Measurements from ENCODE around the gene TMEM50B.

DNA sequence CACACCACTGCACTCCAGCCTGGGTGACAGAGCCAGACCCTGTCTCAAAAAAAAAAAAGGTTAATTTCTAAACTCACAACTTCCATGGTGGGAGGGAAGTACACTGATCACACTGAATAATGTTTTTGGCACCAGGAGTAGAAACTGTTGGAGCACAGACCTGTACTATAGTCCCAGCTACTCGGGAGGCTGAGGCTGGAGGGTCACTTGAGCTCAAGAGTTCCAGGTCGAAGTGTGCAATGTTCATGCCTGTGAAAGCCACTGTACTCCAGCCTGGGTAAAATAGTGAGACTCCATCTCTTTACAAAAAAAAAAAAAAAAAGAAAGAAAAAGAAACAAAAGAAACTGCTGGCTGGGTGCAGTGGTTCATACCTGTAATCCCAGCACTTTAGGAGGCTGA, 35.3 kb downstream of the TMEM50B start:
- TF ChIP-seq POLR2AphosphoS5 (IDR thresholded peaks at IDR 0.05; ENCODE audit: low read depth, low read length), result no peak
- no peak for TF ChIP-seq TAF1 (IDR thresholded peaks at IDR 0.05; ENCODE audit: low read depth, low read length)
- TF ChIP-seq POLR2A (IDR thresholded peaks at IDR 0.05; ENCODE audit: low read depth, low read length), result no peak
- TF ChIP-seq SPI1 (IDR thresholded peaks at IDR 0.05; ENCODE audit: low read depth, low read length), result no peak
- no peak for TF ChIP-seq PAX5 (IDR thresholded peaks at IDR 0.05; ENCODE audit: insufficient read depth, low read length, severe bottlenecking)

All from GM12891 (cell line).